GM12892 (cell line): ENCODE results near the gene STAG1.
"Not testable (repeated sequence)": the region's sequence is repeated elsewhere in the genome, so short reads cannot be mapped to it uniquely, and the experiment has no call there.

Experiments
- POLR2A ChIP-seq: IDR thresholded peaks from 2 replicates; pipeline ENCODE4 v1.6.1; 2011; ENCODE audit warnings: low read depth, low read length, control low read depth
- TAF1 ChIP-seq: IDR thresholded peaks from 2 replicates; pipeline ENCODE4 v1.6.1; 2011; ENCODE audit warnings: low read depth, mild to moderate bottlenecking, control low read depth, low read length, borderline replicate concordance

DNA sequence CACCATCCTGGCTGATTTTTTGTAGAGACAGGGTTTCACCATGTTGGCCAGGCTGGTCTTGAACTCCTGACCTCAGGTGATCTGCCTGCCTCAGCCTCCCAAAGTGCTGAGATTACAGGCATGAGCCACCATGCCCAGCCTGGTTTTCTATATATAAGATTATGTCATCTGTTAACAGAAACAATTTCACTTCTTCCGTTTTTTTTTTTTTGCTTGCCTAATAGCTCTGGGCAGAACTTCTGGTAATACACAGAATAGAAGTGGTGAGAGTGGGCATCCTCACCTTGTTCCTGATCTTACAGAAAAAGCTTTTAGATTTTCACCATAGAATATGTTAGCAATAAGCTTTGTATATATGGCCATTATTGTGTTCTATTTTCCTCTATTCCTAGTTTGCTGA, 202.7 kb downstream of the STAG1 start:
- not testable (repeated sequence) for TF ChIP-seq POLR2A, TAF1
